GM18508 (cell line): ENCODE results near the gene NOTCH1.

Experiments
- ATAC-seq: cut with Tn5 transposase; IDR thresholded peaks from one replicate; pipeline ENCODE4 v1.9.1; 2021; ENCODE audit warnings: moderate number of reproducible peaks; ENCODE audit not compliant: insufficient read depth, unreplicated experiment

The NOTCH1 gene

GRCh38 chr9:136473354-136473721 lies 72.5 kb downstream of the NOTCH1 start:
- ATAC-seq, result no peak

- ATAC-seq, result no peak
Measured at GRCh38 chr9:136472640-136473353, 73.1 kb downstream of the NOTCH1 start.

GRCh38 chr9:136471802-136472487 lies 73.9 kb downstream of the NOTCH1 start:
- no peak for ATAC-seq

GRCh38 chr9:136470792-136471469 lies 74.9 kb downstream of the NOTCH1 start:
- no peak for ATAC-seq

- ATAC-seq, result no peak
Measured at GRCh38 chr9:136470356-136470755, 75.5 kb downstream of the NOTCH1 start.

GRCh38 chr9:136467766-136468165 lies 78.1 kb downstream of the NOTCH1 start:
- no peak for ATAC-seq

GRCh38 chr9:136466155-136466541 lies 79.7 kb downstream of the NOTCH1 start:
- no peak for ATAC-seq

- ATAC-seq, result no peak
Measured at GRCh38 chr9:136465500-136466154, 80.2 kb downstream of the NOTCH1 start.

- ATAC-seq, result no peak
Measured at GRCh38 chr9:136464241-136464640, 81.6 kb downstream of the NOTCH1 start.

- no peak for ATAC-seq
Measured at GRCh38 chr9:136463578-136463977, 82.3 kb downstream of the NOTCH1 start.

- ATAC-seq, result no peak
Measured at GRCh38 chr9:136462664-136463063, 83.2 kb downstream of the NOTCH1 start.

GRCh38 chr9:136460772-136461325 lies 85.0 kb downstream of the NOTCH1 start:
- no peak for ATAC-seq

GRCh38 chr9:136459425-136459824 lies 86.4 kb downstream of the NOTCH1 start:
- ATAC-seq, result no peak

GRCh38 chr9:136457326-136457725 lies 88.5 kb downstream of the NOTCH1 start:
- ATAC-seq, result no peak

GRCh38 chr9:136456258-136456657 lies 89.6 kb downstream of the NOTCH1 start:
- ATAC-seq, result no peak

- ATAC-seq, result no peak
Measured at GRCh38 chr9:136455043-136456002, 90.5 kb downstream of the NOTCH1 start.

GRCh38 chr9:136454026-136454796 lies 91.6 kb downstream of the NOTCH1 start:
- ATAC-seq, result no peak

- ATAC-seq, result no peak
Measured at GRCh38 chr9:136453326-136453725, 92.5 kb downstream of the NOTCH1 start.
